Measurements from ENCODE around the gene CMC4.
A peak's percentile ranks its signal among the peaks of the same experiment; 100 is the strongest.

CMC4 gene

GRCh38 chrX:155105919-155106318 is 35.0 kb upstream of the CMC4 start:
- no peaks in the 10 kb centered on the region for H3K36me3 ChIP-seq (ENCODE audit: control insufficient read depth, insufficient read depth, low read length)
- H3K4me3 ChIP-seq (replicated peaks; ENCODE audit: low read depth, low read length), result no peak overlapping the region
- no peak for DNase-seq (ENCODE audit: extremely low read depth, insufficient read length)
- no peaks in the 10 kb centered on the region for H3K27me3 ChIP-seq (replicated peaks; ENCODE audit: control insufficient read depth, insufficient read depth, low read length)
- TF ChIP-seq, protein P1, sequence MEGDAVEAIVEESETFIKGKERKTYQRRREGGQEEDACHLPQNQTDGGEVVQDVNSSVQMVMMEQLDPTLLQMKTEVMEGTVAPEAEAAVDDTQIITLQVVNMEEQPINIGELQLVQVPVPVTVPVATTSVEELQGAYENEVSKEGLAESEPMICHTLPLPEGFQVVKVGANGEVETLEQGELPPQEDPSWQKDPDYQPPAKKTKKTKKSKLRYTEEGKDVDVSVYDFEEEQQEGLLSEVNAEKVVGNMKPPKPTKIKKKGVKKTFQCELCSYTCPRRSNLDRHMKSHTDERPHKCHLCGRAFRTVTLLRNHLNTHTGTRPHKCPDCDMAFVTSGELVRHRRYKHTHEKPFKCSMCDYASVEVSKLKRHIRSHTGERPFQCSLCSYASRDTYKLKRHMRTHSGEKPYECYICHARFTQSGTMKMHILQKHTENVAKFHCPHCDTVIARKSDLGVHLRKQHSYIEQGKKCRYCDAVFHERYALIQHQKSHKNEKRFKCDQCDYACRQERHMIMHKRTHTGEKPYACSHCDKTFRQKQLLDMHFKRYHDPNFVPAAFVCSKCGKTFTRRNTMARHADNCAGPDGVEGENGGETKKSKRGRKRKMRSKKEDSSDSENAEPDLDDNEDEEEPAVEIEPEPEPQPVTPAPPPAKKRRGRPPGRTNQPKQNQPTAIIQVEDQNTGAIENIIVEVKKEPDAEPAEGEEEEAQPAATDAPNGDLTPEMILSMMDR (IDR thresholded peaks at IDR 0.05; ENCODE audit: insufficient read depth, low read length, poor library complexity, severe bottlenecking), result no peak

GRCh38 chrX:155094468-155095061 is 23.6 kb upstream of the CMC4 start:
- Histone ChIP-seq H3K4me3 (replicated peaks; ENCODE audit: low read depth, low read length) (no peak overlapping the region), H3K27me3 (replicated peaks; ENCODE audit: control insufficient read depth, insufficient read depth, low read length) (no peaks in the 10 kb centered on the region), H3K36me3 (ENCODE audit: control insufficient read depth, insufficient read depth, low read length) (no peaks in the 10 kb centered on the region; the same call in 1 of the 2 replicates)
- TF ChIP-seq, protein P1 (IDR thresholded peaks at IDR 0.05; ENCODE audit: insufficient read depth, low read length, poor library complexity, severe bottlenecking), result peak; percentile 63
- DNase-seq (ENCODE audit: extremely low read depth, insufficient read length), result no peak

DNA sequence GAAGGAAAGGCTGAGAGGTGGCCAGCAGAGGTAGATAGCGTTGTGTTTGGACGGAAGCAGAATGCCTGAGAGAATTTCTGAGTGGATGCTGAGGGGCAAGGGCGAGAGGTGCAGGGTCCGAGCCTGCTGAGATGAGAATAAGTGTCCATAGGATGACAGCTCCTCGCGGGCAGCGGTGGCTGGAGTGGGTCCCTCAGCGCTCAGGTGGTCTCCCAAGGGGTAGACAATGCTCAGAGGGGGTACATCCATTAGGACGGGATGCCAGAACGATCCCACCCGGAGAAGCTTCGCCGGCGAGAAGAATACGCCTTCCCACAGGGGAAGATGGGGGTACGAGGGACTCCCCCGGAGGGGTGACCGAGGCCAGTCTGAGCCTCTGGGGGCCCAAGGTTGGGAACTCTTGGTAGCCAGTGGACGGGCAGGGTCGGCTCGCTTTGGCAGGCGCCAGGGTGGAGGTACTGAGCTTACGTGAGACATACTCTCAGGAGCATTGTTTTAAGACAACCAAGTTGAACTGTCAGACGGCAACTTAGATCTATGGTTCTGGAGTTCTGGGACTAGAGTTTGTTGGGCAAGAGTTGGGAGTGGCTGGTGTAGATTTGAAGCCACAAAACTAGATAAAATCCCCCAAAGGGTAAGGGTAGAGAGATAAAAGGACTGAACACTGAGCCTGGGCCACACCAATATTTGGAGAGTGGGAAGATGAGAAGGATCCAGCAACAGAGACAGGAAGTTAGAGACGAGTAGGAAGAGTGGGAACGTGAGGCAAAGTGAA is 16.2 kb upstream of the CMC4 start:
- TF ChIP-seq, protein P1 (IDR thresholded peaks at IDR 0.05; ENCODE audit: insufficient read depth, low read length, poor library complexity, severe bottlenecking), result no peak
- H3K4me3 ChIP-seq (replicated peaks; ENCODE audit: low read depth, low read length), result no peak overlapping the region
- peaks cover 5% of the 10 kb centered on the region for H3K36me3 ChIP-seq (ENCODE audit: control insufficient read depth, insufficient read depth, low read length)

GRCh38 chrX:155086202-155086840 is 15.4 kb upstream of the CMC4 start:
- Histone ChIP-seq H3K27me3 (replicated peaks; ENCODE audit: control insufficient read depth, insufficient read depth, low read length) (no peaks in the 10 kb centered on the region), H3K4me3 (replicated peaks; ENCODE audit: low read depth, low read length) (no peak overlapping the region), H3K36me3 (ENCODE audit: control insufficient read depth, insufficient read depth, low read length) (peaks cover 5% of the 10 kb centered on the region)
- DNase-seq (ENCODE audit: extremely low read depth, insufficient read length), result no peak
- TF ChIP-seq, protein P1 (IDR thresholded peaks at IDR 0.05; ENCODE audit: insufficient read depth, low read length, poor library complexity, severe bottlenecking), result peak; percentile 46

More for the DNA sequence above, 16.2 kb upstream of the CMC4 start:
- no peak for DNase-seq (ENCODE audit: extremely low read depth, insufficient read length)
- H3K27me3 ChIP-seq (replicated peaks; ENCODE audit: control insufficient read depth, insufficient read depth, low read length), result no peaks in the 10 kb centered on the region

- Histone ChIP-seq H3K36me3 (ENCODE audit: control insufficient read depth, insufficient read depth, low read length) (no peaks in the 10 kb centered on the region), H3K4me3 (replicated peaks; ENCODE audit: low read depth, low read length) (peak overlapping the region; percentile 78), H3K27me3 (replicated peaks; ENCODE audit: control insufficient read depth, insufficient read depth, low read length) (no peaks in the 10 kb centered on the region)
- DNase-seq (ENCODE audit: extremely low read depth, insufficient read length), result no peak
- TF ChIP-seq, protein P1 (IDR thresholded peaks at IDR 0.05; ENCODE audit: insufficient read depth, low read length, poor library complexity, severe bottlenecking), result no peak
Measured at GRCh38 chrX:155071694-155072280, 851 bp upstream of the CMC4 start.

All from GM06990 (cell line).